OCI-LY3 (cell line): Measurements from ENCODE around the gene TAMM41.

Experiments
- EZH2phosphoT487 ChIP-seq: fragments of 200-600 bp; shearing (Covaris generic); IDR thresholded peaks from 2 replicates; pipeline ENCODE4 v1.6.1; 2018; ENCODE audit warnings: antibody characterized with exemption, mixed run types, low read depth
- TF ChIP-seq, protein P1 (sequence below): fragments of 200-600, 300-600 bp; sonication (generic); IDR thresholded peaks from 2 replicates; pipeline ENCODE4 v1.5.1; 2014; ENCODE audit warnings: antibody characterized with exemption, low read length, low read depth

DNA sequence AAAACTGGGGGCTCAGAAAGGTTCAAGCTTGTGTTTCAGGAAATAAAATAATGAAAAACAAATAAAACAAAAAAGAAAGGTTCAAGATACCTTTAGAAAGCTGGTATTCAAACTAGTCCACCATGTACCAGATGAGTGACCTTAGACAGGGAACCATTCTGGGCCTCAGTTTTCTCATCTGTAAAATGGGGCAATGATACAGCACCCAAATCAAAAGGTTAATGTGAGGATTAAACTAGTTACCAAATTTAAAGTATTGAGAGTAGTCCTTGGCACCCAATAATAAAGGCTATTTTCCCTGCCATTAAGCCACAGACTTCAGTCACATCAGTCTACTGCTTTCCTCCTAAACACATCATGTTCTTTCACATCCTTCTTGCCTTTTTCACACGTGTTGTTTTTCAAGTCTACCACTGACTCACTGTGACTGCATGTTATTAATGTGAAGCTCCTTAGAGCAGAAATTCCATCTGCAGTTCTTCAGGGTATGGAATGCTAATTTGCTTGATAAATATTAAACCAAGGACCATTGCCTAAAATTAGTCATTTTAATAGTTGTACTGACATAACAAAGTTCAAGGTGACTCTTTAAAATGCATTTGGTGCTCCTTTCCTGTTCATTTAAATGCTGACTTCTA lies 19.9 kb downstream of the TAMM41 start:
- TF ChIP-seq, protein P1, sequence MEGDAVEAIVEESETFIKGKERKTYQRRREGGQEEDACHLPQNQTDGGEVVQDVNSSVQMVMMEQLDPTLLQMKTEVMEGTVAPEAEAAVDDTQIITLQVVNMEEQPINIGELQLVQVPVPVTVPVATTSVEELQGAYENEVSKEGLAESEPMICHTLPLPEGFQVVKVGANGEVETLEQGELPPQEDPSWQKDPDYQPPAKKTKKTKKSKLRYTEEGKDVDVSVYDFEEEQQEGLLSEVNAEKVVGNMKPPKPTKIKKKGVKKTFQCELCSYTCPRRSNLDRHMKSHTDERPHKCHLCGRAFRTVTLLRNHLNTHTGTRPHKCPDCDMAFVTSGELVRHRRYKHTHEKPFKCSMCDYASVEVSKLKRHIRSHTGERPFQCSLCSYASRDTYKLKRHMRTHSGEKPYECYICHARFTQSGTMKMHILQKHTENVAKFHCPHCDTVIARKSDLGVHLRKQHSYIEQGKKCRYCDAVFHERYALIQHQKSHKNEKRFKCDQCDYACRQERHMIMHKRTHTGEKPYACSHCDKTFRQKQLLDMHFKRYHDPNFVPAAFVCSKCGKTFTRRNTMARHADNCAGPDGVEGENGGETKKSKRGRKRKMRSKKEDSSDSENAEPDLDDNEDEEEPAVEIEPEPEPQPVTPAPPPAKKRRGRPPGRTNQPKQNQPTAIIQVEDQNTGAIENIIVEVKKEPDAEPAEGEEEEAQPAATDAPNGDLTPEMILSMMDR: no peak
- no peak for TF ChIP-seq EZH2phosphoT487
